ENCODE measurements around the gene TTYH3.

The TTYH3 gene

GRCh38 chr7:2593036-2593727 is 38.6 kb upstream of the TTYH3 start:
- H3K4me3 ChIP-seq (ENCODE audit: low read length): no peak overlapping the region
- H3K36me3 ChIP-seq (ENCODE audit: insufficient read depth, low read length): peaks cover 11% of the 10 kb centered on the region
- 95% methylated on average over 38 of the region's 38 CpGs for WGBS
- H3K27ac ChIP-seq (ENCODE audit: low read depth, low read length): no peak overlapping the region
- no peaks in the 10 kb centered on the region for H3K4me1 ChIP-seq (ENCODE audit: insufficient read depth, low read length)
- no peak overlapping the region for H3K9ac ChIP-seq (ENCODE audit: low read depth, low read length)
- H3K27me3 ChIP-seq (ENCODE audit: insufficient read depth, low read length): no peaks in the 10 kb centered on the region
- no peaks in the 10 kb centered on the region for H3K9me3 ChIP-seq (ENCODE audit: insufficient read depth, low read depth, low read length)

GRCh38 chr7:2594599-2594998 is 37.2 kb upstream of the TTYH3 start:
- 97% methylated on average over 10 of the region's 10 CpGs for WGBS
- Histone ChIP-seq H3K4me1 (ENCODE audit: insufficient read depth, low read length) (no peaks in the 10 kb centered on the region), H3K9me3 (ENCODE audit: insufficient read depth, low read depth, low read length) (no peaks in the 10 kb centered on the region), H3K9ac (ENCODE audit: low read depth, low read length) (no peak overlapping the region), H3K27ac (ENCODE audit: low read depth, low read length) (no peak overlapping the region), H3K4me3 (ENCODE audit: low read length) (no peak overlapping the region), H3K36me3 (ENCODE audit: insufficient read depth, low read length) (peaks cover 15% of the 10 kb centered on the region), H3K27me3 (ENCODE audit: insufficient read depth, low read length) (no peaks in the 10 kb centered on the region)

GRCh38 chr7:2595258-2595860 is 36.4 kb upstream of the TTYH3 start:
- no peaks in the 10 kb centered on the region for H3K27me3 ChIP-seq (ENCODE audit: insufficient read depth, low read length)
- no peak overlapping the region for H3K27ac ChIP-seq (ENCODE audit: low read depth, low read length)
- H3K4me1 ChIP-seq (ENCODE audit: insufficient read depth, low read length): no peaks in the 10 kb centered on the region
- peaks cover 15% of the 10 kb centered on the region for H3K36me3 ChIP-seq (ENCODE audit: insufficient read depth, low read length)
- no peaks in the 10 kb centered on the region for H3K9me3 ChIP-seq (ENCODE audit: insufficient read depth, low read depth, low read length)
- H3K4me3 ChIP-seq (ENCODE audit: low read length): no peak overlapping the region
- WGBS: 95% methylated on average over 27 of the region's 27 CpGs
- H3K9ac ChIP-seq (ENCODE audit: low read depth, low read length): no peak overlapping the region

- no peaks in the 10 kb centered on the region for H3K9me3 ChIP-seq (ENCODE audit: insufficient read depth, low read depth, low read length)
- H3K36me3 ChIP-seq (ENCODE audit: insufficient read depth, low read length): peaks cover 15% of the 10 kb centered on the region
- H3K4me1 ChIP-seq (ENCODE audit: insufficient read depth, low read length): no peaks in the 10 kb centered on the region
- H3K9ac ChIP-seq (ENCODE audit: low read depth, low read length): no peak overlapping the region
- H3K27ac ChIP-seq (ENCODE audit: low read depth, low read length): no peak overlapping the region
- WGBS: 95% methylated on average over 22 of the region's 22 CpGs
- no peaks in the 10 kb centered on the region for H3K27me3 ChIP-seq (ENCODE audit: insufficient read depth, low read length)
- H3K4me3 ChIP-seq (ENCODE audit: low read length): no peak overlapping the region
Observed at GRCh38 chr7:2596464-2597272, 35.1 kb upstream of the TTYH3 start.

GRCh38 chr7:2597273-2597640 is 34.5 kb upstream of the TTYH3 start:
- H3K4me3 ChIP-seq (ENCODE audit: low read length): no peak overlapping the region
- no peaks in the 10 kb centered on the region for H3K27me3 ChIP-seq (ENCODE audit: insufficient read depth, low read length)
- WGBS: 90% methylated on average over 13 of the region's 13 CpGs
- peaks cover 14% of the 10 kb centered on the region for H3K36me3 ChIP-seq (ENCODE audit: insufficient read depth, low read length)
- H3K9ac ChIP-seq (ENCODE audit: low read depth, low read length): no peak overlapping the region
- no peaks in the 10 kb centered on the region for H3K4me1 ChIP-seq (ENCODE audit: insufficient read depth, low read length)
- H3K9me3 ChIP-seq (ENCODE audit: insufficient read depth, low read depth, low read length): no peaks in the 10 kb centered on the region
- H3K27ac ChIP-seq (ENCODE audit: low read depth, low read length): no peak overlapping the region

- H3K9ac ChIP-seq (ENCODE audit: low read depth, low read length): no peak overlapping the region
- H3K27me3 ChIP-seq (ENCODE audit: insufficient read depth, low read length): no peaks in the 10 kb centered on the region
- H3K27ac ChIP-seq (ENCODE audit: low read depth, low read length): no peak overlapping the region
- 95% methylated on average over 29 of the region's 29 CpGs for WGBS
- H3K36me3 ChIP-seq (ENCODE audit: insufficient read depth, low read length): peaks cover 8% of the 10 kb centered on the region; the same call in 1 of the 2 replicates
- no peaks in the 10 kb centered on the region for H3K4me1 ChIP-seq (ENCODE audit: insufficient read depth, low read length)
- H3K9me3 ChIP-seq (ENCODE audit: insufficient read depth, low read depth, low read length): no peaks in the 10 kb centered on the region
- H3K4me3 ChIP-seq (ENCODE audit: low read length): no peak overlapping the region
Observed at GRCh38 chr7:2598154-2598823, 33.5 kb upstream of the TTYH3 start.

GRCh38 chr7:2601065-2601464 is 30.7 kb upstream of the TTYH3 start:
- Histone ChIP-seq H3K27ac (ENCODE audit: low read depth, low read length) (no peak overlapping the region), H3K27me3 (ENCODE audit: insufficient read depth, low read length) (no peaks in the 10 kb centered on the region), H3K9me3 (ENCODE audit: insufficient read depth, low read depth, low read length) (no peaks in the 10 kb centered on the region), H3K4me3 (ENCODE audit: low read length) (no peak overlapping the region), H3K4me1 (ENCODE audit: insufficient read depth, low read length) (no peaks in the 10 kb centered on the region), H3K9ac (ENCODE audit: low read depth, low read length) (no peak overlapping the region), H3K36me3 (ENCODE audit: insufficient read depth, low read length) (peaks cover 8% of the 10 kb centered on the region; the same call in 1 of the 2 replicates)
- WGBS: 74% methylated on average over 8 of the region's 9 CpGs

- Histone ChIP-seq H3K9me3 (ENCODE audit: insufficient read depth, low read depth, low read length) (no peaks in the 10 kb centered on the region), H3K27me3 (ENCODE audit: insufficient read depth, low read length) (no peaks in the 10 kb centered on the region), H3K4me1 (ENCODE audit: insufficient read depth, low read length) (no peaks in the 10 kb centered on the region), H3K36me3 (ENCODE audit: insufficient read depth, low read length) (peaks cover 8% of the 10 kb centered on the region; the same call in 1 of the 2 replicates), H3K9ac (ENCODE audit: low read depth, low read length) (no peak overlapping the region), H3K4me3 (ENCODE audit: low read length) (no peak overlapping the region), H3K27ac (ENCODE audit: low read depth, low read length) (no peak overlapping the region)
- WGBS: 96% methylated on average over 11 of the region's 11 CpGs
Observed at GRCh38 chr7:2601907-2602306, 29.9 kb upstream of the TTYH3 start.

- Histone ChIP-seq H3K27me3 (ENCODE audit: insufficient read depth, low read length) (no peaks in the 10 kb centered on the region), H3K36me3 (ENCODE audit: insufficient read depth, low read length) (peaks cover 8% of the 10 kb centered on the region; the same call in 1 of the 2 replicates), H3K4me3 (ENCODE audit: low read length) (no peak overlapping the region), H3K4me1 (ENCODE audit: insufficient read depth, low read length) (no peaks in the 10 kb centered on the region), H3K9ac (ENCODE audit: low read depth, low read length) (no peak overlapping the region), H3K9me3 (ENCODE audit: insufficient read depth, low read depth, low read length) (no peaks in the 10 kb centered on the region), H3K27ac (ENCODE audit: low read depth, low read length) (no peak overlapping the region)
- WGBS: 94% methylated on average over 19 of the region's 19 CpGs
Observed at GRCh38 chr7:2602406-2603043, 29.3 kb upstream of the TTYH3 start.

- Histone ChIP-seq H3K27me3 (ENCODE audit: insufficient read depth, low read length) (no peaks in the 10 kb centered on the region), H3K36me3 (ENCODE audit: insufficient read depth, low read length) (peaks cover 4% of the 10 kb centered on the region; the same call in 1 of the 2 replicates), H3K9me3 (ENCODE audit: insufficient read depth, low read depth, low read length) (no peaks in the 10 kb centered on the region), H3K27ac (ENCODE audit: low read depth, low read length) (no peak overlapping the region), H3K4me1 (ENCODE audit: insufficient read depth, low read length) (no peaks in the 10 kb centered on the region), H3K4me3 (ENCODE audit: low read length) (no peak overlapping the region), H3K9ac (ENCODE audit: low read depth, low read length) (no peak overlapping the region)
- WGBS: 89% methylated on average over 35 of the region's 35 CpGs
Observed at GRCh38 chr7:2603044-2603965, 28.5 kb upstream of the TTYH3 start.
